Esophagus squamous epithelium (tissue), 4 donors: Measurements from ENCODE around the gene NR5A2.

Source experiments
- POLR2A ChIP-seq, 4 donors: fragments of 450-650 bp; IDR thresholded peaks; one replicate each; pipeline ENCODE4 v1.6.1; 2017; ENCODE audit warnings: antibody characterized with exemption in 4 of 4, mild to moderate bottlenecking in 4 of 4, moderate library complexity in 3 of 4
- TF ChIP-seq, protein P1 (sequence below), 6 experiments: fragments of 450-650 bp in 4 of 6; fragments of 200-600 bp in 2 of 6; sonication (generic) in 2 of 6; IDR thresholded peaks; one replicate each; pipeline ENCODE4 v1.5.1; 2016 to 2019; ENCODE audit warnings: antibody characterized with exemption in 6 of 6, mild to moderate bottlenecking in 4 of 6, moderate library complexity in 4 of 6

DNA sequence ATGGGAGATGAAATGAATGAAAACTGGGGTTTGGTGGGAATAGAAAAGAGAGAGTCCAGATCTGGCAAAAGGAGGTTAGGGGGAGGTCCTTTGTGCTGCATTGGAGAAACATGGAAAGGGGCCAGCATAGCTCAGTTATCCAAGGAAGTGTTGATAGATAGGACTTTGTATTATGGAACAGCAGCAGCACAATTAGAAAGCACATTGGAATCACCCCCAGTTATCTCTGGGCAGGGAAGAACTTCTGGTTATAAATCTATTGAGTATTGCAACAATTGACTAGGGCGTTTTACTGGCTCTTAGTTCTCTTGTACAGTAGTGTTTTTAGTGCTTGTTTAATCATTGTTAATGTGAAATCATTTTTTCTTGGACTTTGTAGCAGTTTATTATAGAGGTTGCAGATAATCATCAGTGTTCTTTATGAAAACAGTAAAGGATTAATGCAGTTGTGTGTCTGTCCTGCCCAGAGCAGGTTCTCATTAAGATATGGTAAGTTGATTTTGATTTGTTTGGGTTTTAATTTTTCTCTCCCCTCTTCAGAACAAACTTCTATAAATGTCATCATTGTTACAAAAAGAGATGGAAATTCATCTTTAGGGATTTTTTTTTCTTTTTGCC, 76.6 kb downstream of the NR5A2 start:
- TF ChIP-seq, protein P1, sequence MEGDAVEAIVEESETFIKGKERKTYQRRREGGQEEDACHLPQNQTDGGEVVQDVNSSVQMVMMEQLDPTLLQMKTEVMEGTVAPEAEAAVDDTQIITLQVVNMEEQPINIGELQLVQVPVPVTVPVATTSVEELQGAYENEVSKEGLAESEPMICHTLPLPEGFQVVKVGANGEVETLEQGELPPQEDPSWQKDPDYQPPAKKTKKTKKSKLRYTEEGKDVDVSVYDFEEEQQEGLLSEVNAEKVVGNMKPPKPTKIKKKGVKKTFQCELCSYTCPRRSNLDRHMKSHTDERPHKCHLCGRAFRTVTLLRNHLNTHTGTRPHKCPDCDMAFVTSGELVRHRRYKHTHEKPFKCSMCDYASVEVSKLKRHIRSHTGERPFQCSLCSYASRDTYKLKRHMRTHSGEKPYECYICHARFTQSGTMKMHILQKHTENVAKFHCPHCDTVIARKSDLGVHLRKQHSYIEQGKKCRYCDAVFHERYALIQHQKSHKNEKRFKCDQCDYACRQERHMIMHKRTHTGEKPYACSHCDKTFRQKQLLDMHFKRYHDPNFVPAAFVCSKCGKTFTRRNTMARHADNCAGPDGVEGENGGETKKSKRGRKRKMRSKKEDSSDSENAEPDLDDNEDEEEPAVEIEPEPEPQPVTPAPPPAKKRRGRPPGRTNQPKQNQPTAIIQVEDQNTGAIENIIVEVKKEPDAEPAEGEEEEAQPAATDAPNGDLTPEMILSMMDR (IDR thresholded peaks at IDR 0.05), result no peak
- no peak for TF ChIP-seq POLR2A (IDR thresholded peaks at IDR 0.05)
